Uterus (tissue), 4 donors: ENCODE measurements around the gene CEP162. TPM values are rescaled to one million over a fixed set of nuclear protein-coding genes. Genes with fewer than 3 reads are reported as not detected.

Experiments used
- DNase-seq, 2 donors: peaks; one replicate each; pipeline ENCODE4 v3.0.0-alpha.2; 2019 to 2020
- H3K27ac ChIP-seq, 2 donors: fragments of 200-600 bp; sonication (generic); 1 replicate in 1 of 2; 2 replicates in 1 of 2; pipeline ENCODE4 v1.5.1; 2016 to 2018
- H3K27me3 ChIP-seq, 2 donors: fragments of 200-600 bp; sonication (generic); one replicate each; pipeline ENCODE4 v1.5.1; 2018 to 2019; ENCODE audit warnings: control low read depth in 1 of 2
- H3K36me3 ChIP-seq, 2 donors: fragments of 200-600 bp; sonication (generic); one replicate each; pipeline ENCODE4 v1.5.1; 2019; ENCODE audit warnings: control low read depth in 1 of 2
- H3K4me1 ChIP-seq, 2 donors: fragments of 200-600 bp; sonication (generic); one replicate each; pipeline ENCODE4 v1.5.1; 2018 to 2019; ENCODE audit warnings: control low read depth in 1 of 2
- H3K4me3 ChIP-seq, 2 donors: fragments of 200-600 bp; sonication (generic); 1 replicate in 1 of 2; 2 replicates in 1 of 2; pipeline ENCODE4 v1.5.1; 2018 to 2019; ENCODE audit warnings: mild to moderate bottlenecking in 1 of 2
- H3K9me3 ChIP-seq, 2 donors: fragments of 200-600 bp; sonication (generic); one replicate each; pipeline ENCODE4 v1.5.1; 2019; ENCODE audit warnings: control low read depth in 1 of 2
- CTCF ChIP-seq, 4 experiments: fragments of 200-600 bp in 2 of 4; fragments of 450-650 bp in 2 of 4; sonication (generic) in 2 of 4; IDR thresholded peaks; one replicate each; pipeline ENCODE4 v1.5.1; 2016 to 2019; ENCODE audit warnings: antibody characterized with exemption in 4 of 4, mild to moderate bottlenecking in 2 of 4, moderate library complexity in 1 of 4
- POLR2A ChIP-seq, 2 donors: fragments of 450-650 bp; IDR thresholded peaks; one replicate each; pipeline ENCODE4 v1.6.1; 2016; ENCODE audit warnings: antibody characterized with exemption in 2 of 2, mild to moderate bottlenecking in 1 of 2, moderate library complexity in 1 of 2
- intact Hi-C: fragments of 100-400 bp; cut with DNase I; formaldehyde crosslinking; loops from one replicate; pipeline ENCODE4 v1.15.1; 2023; ENCODE audit warnings: low total_unique reads
- total RNA-seq, 4 donors: library from RNA; depleted of rRNA in 3 of 4; stranded (reverse); fragments of >200 nt in 3 of 4; gene quantifications; one replicate each; pipeline versions ENCODE4 v1.1.0 to v1.2.4, GENCODE V29; 2014 to 2023
- donor health status: DM: yes; HTN: yes; CAD: no.

CEP162 gene
- total RNA-seq, 4 donors from 2014 or later: 7.7 to 32.5 (median 15.5) TPM

GRCh38 chr6:84183430-84183829 is 44.0 kb downstream of the CEP162 start:
- H3K27me3 ChIP-seq: no peaks in the 10 kb centered on the region
- H3K9me3 ChIP-seq: no peaks in the 10 kb centered on the region
- no peaks in the 10 kb centered on the region for H3K36me3 ChIP-seq
- H3K27ac ChIP-seq: no peak overlapping the region
- TF ChIP-seq CTCF (IDR thresholded peaks at IDR 0.05): no peak
- no peak for TF ChIP-seq POLR2A (IDR thresholded peaks at IDR 0.05)
- no peaks in the 10 kb centered on the region for H3K4me1 ChIP-seq
- DNase-seq: no peak
- no peak overlapping the region for H3K4me3 ChIP-seq
- intact Hi-C loops: no loop called here

GRCh38 chr6:84182001-84182400 is 45.4 kb downstream of the CEP162 start:
- DNase-seq: no peak
- Histone ChIP-seq H3K4me1 (no peaks in the 10 kb centered on the region), H3K27me3 (no peaks in the 10 kb centered on the region), H3K36me3 (no peaks in the 10 kb centered on the region), H3K4me3 (no peak overlapping the region), H3K9me3 (no peaks in the 10 kb centered on the region), H3K27ac (no peak overlapping the region)
- intact Hi-C loops: no loop called here
- TF ChIP-seq CTCF (IDR thresholded peaks at IDR 0.05): no peak
- no peak for TF ChIP-seq POLR2A (IDR thresholded peaks at IDR 0.05)

GRCh38 chr6:84177241-84177640 is 50.2 kb downstream of the CEP162 start:
- H3K36me3 ChIP-seq: no peaks in the 10 kb centered on the region
- TF ChIP-seq CTCF (IDR thresholded peaks at IDR 0.05) (no peak), POLR2A (IDR thresholded peaks at IDR 0.05) (no peak)
- no peak overlapping the region for H3K4me3 ChIP-seq
- DNase-seq: no peak
- H3K27me3 ChIP-seq: no peaks in the 10 kb centered on the region
- no peaks in the 10 kb centered on the region for H3K9me3 ChIP-seq
- no peaks in the 10 kb centered on the region for H3K4me1 ChIP-seq
- no peak overlapping the region for H3K27ac ChIP-seq
- intact Hi-C loops: no loop called here

GRCh38 chr6:84172574-84172973 is 54.9 kb downstream of the CEP162 start:
- no peak overlapping the region for H3K27ac ChIP-seq
- no peaks in the 10 kb centered on the region for H3K36me3 ChIP-seq
- no peak for DNase-seq
- H3K9me3 ChIP-seq: no peaks in the 10 kb centered on the region
- H3K4me3 ChIP-seq: no peak overlapping the region
- no peaks in the 10 kb centered on the region for H3K4me1 ChIP-seq
- H3K27me3 ChIP-seq: no peaks in the 10 kb centered on the region
- TF ChIP-seq POLR2A (IDR thresholded peaks at IDR 0.05): no peak
- TF ChIP-seq CTCF (IDR thresholded peaks at IDR 0.05): no peak
- intact Hi-C loops: no loop called here

- H3K4me3 ChIP-seq: no peak overlapping the region
- H3K27me3 ChIP-seq: no peaks in the 10 kb centered on the region
- H3K27ac ChIP-seq: no peak overlapping the region
- no peaks in the 10 kb centered on the region for H3K9me3 ChIP-seq
- intact Hi-C loops: no loop called here
- no peaks in the 10 kb centered on the region for H3K4me1 ChIP-seq
- TF ChIP-seq POLR2A (IDR thresholded peaks at IDR 0.05): no peak
- no peak for TF ChIP-seq CTCF (IDR thresholded peaks at IDR 0.05)
- no peak for DNase-seq
- no peaks in the 10 kb centered on the region for H3K36me3 ChIP-seq
These were observed 55.4 kb downstream of the CEP162 start for GRCh38 chr6:84172080-84172479.
